LoVo (cell line): ENCODE measurements around the gene NT5C1A.

Experiments used
- DNase-seq: peaks from one replicate; pipeline ENCODE4 v3.0.0-alpha.2; 2016; ENCODE audit warnings: low spot score

NT5C1A gene

DNA sequence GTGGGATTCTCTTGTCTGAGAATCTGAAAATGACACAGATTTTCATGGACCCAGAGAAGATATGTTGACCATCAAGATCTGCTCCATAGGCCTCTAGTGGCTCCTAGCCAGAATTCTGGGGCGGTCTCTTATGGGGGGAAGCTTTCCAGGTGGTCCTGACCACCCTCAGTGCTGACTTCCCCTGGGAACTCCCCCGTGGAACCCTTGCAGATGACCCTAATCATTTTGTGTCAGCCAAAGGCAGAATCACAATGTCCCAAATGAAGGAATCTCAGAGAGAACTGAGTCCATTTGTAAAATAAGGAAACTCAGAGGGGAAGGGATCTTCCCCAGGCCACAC is 36.1 kb downstream of the NT5C1A start:
- no peak for DNase-seq

DNA sequence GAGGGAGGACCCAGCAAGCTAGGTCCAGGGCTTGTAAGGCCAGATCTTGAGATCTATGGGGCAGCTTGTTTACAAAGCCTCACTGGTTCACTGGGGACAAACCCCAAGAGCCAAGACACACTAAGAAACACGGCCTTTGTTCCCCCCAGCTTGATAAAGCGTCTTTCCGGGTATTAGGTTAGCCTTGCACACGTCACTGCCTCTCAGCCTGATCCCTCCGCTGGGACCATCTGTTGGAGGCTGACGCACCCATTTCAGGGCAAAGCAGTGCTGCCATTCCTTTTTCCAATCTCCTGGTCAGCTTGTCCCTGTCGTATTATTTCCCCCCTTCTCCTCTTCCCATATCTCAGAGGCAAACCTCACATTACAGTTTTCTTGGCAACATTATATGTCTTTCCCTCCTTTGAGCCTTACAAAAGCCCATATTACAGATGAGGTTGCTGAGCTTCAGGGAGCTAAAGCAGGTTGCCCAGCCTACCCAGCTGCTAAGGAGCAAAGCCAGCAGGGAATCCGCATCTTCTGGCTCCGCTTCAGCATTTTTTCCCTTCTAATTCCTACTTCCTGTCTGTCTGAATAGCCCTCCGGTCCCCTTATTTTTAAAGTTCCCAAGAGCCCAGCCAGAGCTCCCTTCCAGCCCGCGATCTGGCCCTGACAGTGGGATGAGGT is 36.6 kb downstream of the NT5C1A start:
- no peak for DNase-seq

DNA sequence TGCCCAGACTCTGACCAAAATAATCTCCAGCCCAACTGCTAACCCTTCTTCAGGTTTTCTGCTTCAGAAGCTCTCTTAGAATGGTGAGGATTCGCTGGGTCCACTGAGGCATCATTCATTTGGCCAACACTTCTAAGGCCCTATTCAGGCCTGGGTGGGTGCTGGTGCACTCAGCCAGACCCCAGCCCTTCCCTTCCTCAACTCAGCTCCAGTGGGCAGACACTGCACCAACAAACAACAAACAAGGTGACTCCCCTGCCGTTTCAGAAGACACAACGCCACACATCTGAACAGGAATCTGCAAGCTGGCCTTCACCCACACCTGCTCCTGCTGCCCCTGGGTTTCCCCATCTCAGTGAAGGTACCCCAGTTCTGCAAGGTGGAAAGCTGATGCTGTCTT is 38.5 kb downstream of the NT5C1A start:
- DNase-seq, result no peak

DNA sequence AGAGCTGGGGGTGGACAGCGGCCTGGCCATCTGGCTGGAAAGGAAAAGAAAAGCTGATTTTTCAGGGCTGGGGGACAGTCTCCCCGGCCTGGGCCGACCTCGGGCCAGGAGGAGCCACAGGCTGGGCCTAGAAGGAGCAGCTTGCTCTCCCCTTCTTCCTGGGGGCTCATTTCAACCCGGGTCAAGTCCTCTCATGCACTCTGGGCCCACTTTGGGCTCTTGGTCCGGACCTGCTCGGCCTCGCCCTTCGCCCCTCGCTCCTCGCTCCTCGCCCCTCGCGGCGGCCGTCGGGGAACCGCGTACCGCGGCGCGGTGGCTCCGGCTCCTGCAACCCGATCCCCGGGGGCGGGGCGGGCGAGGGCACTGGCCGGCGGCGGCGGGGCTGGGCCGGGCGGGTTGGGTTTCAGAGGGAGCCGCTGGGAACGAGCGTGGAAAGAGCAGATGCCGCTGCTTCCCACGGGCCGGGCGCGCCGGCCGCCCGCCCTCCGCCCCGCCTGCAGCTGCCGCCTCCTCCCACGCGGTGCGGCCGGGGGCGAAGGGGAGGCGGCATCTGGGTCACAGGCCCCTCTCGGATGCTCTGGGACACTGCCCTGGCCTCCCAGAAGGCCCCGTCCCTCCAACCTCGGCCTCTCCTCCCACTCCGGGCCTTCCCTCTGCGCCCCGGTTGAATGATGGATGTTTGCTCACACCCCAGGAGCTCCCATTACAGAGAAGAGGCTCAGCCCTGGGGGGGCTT is 39.1 kb downstream of the NT5C1A start:
- DNase-seq, result no peak

DNA sequence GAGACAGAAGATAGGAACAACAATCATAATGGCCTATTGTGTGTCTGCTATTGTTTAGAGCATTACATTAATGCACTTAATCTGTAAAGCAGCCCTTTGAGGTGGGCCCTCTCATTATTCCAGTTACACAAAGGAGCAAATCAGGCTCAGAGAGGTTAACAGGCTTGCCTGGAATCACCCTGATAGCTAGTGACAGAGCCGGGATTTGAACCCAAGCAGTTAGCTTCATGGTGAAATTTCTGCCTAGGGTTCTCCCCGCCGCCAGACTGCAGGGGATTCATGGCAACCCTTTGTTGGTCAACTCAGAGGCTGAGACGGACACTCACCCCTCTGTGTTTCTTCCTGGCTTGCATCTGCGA is 39.6 kb downstream of the NT5C1A start:
- DNase-seq, result no peak

DNA sequence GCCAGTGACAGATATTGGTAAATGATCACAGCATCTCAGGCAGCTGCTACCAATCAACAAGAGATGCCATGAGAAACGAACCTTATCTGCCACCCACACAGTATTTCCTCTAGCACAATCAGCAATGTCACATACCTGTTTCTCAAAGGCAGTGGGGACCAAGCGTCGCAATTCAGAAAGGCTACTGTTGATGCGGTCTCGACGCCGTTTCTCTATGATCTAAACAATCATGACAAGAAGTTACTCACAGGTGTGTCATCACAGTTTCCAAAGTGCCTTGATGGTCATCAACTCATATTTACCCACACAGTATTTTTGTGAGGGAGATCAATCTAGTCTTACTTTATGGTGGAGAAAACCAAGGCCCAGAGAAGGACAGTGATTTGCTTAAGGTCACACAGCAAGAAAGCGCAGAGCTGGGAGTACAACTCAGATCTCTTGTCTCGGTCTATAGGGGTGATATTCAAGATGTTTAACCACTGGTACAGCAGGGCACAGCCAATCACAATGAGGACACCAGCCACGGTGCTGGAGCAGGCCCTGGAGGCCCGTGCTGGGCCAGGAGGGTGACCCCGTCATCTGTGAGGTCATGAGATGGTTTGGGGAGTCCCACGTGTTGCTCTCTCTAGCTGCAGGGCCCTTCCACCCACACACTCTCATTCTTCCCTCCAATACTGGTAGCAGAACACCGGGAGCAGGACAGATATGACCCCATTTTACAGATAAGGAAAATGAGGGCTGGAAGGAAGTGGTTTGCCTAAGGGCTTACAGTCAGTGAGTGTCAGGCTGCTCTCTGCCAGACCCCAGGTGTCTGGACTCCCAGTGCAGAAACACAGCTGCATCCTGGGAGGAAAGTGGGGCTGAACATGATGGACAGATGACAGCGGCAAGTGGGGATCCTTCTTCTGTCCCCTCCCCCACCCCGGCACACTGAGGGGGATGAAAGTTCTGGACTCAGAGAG is 40.3 kb downstream of the NT5C1A start:
- DNase-seq, result no peak

DNA sequence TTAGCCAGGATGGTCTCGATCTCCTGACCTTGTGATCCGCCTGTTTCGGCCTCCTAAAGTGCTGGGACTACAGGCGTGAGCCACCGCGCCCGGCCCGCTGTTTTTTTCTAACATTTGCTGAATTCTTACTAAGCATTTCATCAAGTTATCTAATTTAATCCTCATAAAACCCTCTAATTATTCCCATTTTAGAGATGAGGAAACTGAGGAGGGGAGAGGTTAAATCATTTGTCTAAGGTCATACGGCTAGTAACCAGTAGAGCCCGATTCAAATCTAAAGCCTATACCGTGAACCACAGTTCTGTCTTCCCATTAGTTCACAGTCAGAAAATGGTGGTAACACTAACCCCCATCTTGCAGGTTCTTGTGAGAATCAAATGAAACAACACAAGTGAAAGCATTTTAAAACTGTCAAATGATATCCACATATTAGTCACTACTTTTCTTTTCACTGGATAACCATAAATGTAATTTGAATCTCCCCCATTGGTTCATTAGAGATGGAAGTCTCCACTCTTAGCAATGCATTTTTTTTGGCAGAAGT is 43.0 kb downstream of the NT5C1A start:
- DNase-seq, result no peak

DNA sequence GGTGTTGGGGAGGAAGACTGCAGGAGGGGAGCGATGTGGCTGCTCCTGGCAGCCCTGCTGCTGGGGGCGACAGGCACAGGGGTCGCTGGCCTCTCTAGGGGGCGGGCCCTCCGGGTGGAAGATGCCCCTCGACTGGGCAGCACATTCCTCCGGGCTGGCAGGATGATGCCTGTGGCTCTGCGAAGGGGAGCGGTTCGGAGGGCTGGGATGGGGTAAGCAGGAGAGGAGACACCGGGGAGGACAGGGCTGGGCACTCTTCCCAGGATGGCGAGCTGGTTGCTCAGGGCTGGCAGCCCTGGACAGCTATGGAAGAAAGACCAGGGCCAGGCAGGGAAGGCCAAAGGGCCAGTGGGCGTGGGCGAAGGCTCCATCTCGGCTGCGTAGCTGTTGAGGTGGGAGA is 45.3 kb downstream of the NT5C1A start:
- no peak for DNase-seq

DNA sequence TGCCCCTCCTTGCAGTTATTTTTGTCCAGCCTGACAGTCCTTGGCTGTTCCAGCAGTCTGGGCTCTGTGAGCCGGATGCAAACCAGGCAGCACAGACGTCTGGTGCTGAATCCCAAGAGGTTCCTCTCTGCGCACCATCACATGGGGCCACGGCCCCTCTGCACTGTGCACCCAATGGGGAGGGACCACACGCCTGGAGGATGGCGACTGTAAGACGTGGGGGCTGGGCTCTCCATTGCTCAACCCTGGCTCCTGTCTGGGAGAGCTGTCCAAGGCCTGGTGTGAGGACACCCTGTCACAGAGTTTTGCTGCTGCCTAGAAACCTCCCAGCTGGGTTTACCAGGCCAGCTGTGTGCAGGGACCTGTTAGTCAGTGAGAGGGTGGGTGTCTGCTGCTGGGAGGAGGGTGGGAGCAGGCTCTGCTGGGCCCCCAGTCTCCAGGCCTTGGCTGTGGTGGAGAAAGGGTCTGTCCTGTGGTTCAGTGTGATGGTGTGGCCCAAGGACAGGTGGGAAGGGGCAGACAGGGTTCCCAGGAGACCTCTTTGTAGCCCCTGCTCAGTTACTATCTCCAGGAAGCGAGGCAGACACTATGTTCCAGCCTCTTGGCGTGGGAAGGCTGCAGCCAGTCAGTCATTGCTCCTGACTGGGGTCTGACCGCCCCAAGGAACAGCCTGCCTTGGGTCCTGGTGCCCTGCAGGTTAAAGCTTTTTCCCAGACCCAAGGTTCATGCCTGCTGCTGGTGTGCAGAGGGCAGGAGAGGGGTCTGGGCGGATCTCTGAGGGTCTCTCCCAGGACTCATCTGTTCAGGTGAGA is 46.2 kb downstream of the NT5C1A start:
- DNase-seq, result no peak

DNA sequence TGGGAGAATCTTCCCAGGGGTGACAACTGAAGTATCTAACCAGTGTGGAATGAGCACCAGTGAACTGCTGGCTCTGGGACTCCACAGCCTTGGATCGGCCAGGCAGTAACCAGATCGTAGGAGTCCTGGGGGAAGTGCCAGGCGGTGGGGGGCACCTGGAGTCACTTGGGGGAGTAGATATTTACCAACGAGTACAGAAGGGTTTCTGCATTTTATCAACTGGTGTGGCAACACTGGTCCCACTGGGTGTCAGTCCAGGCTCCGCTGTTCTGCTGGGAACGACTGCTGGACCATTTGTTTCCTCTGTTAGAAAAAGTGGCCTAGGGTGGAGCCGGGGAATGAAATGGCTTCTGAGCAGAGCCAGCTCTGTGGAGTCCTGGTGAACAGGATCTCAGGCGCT is 46.9 kb downstream of the NT5C1A start:
- DNase-seq, result no peak

DNA sequence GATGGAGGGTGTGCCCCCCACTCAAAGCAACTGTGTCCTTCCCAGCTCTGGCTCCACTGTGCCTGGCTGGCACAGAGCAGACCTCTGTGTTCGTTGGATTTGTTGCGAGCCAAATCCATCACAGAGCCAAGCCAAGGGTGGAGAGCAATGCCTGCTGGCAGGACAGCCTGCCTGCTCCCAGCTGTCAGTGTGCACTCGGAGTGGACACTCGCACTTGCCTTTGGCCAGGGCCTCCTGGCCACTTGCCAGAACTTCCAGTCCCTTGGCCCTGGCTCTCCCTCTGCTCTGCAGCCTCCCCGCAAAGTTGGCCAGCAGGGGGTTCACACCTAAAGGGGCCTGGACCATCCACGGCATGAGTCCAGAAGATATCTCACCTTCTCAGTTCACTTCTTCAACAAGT is 48.9 kb downstream of the NT5C1A start:
- DNase-seq, result no peak

DNA sequence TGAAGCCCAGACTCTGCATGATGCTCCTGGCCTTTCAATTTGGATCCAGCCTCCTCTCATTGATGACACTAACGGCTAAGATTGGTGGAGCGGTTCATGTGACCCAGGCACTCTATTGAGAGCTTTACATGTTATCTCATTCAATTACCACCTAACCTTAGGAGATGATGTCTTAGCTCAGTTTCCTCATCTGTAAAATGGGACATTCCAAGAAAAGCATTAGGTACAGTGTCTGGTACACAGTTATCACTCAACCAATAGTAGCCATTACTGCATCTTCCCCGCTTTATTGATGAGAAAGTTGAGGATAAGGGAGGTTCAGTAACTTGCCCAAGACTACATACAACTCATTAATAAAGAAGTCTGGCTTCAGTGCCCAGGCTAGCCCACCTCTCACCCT is 49.5 kb downstream of the NT5C1A start:
- DNase-seq, result no peak

DNA sequence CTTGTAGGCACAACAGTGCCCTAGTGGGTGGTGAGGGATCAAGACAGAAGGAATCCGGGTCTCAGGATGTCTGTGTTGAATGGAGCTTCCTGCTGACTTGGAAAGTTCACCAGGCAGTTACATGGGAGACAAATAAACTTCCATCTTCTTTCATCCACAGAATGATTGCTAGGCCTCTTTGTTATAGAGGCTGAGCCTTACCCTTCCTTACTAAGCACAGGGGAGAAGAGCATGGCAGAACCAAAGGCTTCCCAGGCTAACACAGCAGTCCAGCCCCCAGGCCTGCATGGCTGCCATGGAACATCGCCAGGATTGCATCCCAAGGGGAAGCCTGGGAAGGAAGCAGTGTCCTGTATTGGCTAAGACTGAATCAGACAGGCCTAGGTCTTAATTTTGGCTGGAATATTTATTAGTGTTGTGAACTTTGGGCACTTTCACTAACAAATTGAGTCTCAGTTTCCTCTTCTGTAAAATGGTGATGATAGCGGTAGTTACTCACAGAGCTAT is 51.2 kb downstream of the NT5C1A start:
- no peak for DNase-seq

DNA sequence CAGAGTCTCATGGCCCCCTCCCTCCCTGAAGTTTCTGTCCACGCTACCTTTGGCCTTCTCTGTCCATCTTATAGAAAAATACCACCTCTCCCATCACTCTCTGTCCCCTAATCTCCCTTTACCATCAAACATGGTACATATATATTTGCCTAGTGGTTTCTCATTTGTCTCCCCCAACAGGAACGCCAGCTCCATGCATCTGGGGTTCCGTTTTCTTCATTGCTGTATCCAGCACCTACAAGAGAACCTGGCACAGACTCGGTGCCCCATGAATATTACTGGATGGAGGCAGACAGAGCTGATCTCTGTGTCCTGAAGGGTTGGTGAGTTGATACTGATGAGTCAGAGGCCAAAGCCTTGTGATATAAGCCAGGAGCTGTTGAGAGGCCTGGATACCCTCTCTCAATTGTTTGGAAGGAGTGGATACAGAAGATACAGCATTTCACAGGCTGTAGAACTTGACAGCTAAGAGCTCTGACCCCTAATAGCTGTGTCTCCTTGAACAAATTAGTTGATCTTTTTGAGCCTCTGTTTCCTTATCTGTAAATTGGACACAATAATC is 54.3 kb downstream of the NT5C1A start:
- DNase-seq, result no peak

DNA sequence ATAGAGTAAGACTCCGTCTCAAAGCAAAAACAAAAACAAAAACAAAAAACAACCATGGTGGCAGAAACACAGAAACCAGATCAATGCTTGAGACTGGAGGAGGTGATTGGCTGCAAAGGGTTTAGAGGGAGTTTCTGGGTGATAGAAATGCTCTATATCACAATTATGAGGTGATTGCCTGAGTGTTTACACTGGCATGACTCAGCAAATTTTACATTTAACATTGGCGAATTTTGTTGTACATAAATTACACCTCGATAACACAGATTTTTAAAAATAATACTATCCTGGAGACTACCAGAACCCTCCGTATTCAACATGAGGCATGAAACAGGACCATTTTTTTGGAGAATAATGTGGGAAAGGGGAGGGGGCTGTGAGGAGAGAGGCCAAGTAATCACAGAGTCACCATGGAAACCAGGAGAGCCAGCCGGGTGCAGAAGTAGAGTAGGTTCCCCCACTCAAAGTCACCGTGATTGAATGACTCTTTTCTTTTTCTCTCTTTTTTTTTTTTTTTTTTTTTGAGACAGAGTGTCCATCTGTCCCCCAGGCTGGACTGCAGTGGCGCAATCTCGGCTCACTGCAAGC is 56.7 kb downstream of the NT5C1A start:
- no peak for DNase-seq

DNA sequence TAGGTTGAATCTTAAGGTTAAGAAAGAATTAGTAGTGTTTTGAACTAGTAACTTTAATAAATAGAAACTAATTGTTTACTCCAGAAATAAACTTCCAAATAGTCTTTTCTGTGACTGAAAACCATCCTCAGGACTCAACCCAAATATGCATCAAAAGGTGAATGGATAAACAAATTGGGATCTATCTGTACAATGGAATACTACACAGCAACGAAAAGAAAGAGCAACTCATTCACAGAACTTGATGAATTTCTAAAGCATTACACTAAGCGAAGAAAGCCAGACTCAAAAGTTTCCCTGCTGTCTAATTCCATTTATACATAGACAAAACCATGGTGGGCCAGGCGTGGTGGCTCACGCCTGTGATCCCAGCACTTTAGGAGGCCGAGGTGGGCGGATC is 57.4 kb downstream of the NT5C1A start:
- DNase-seq, result no peak

DNA sequence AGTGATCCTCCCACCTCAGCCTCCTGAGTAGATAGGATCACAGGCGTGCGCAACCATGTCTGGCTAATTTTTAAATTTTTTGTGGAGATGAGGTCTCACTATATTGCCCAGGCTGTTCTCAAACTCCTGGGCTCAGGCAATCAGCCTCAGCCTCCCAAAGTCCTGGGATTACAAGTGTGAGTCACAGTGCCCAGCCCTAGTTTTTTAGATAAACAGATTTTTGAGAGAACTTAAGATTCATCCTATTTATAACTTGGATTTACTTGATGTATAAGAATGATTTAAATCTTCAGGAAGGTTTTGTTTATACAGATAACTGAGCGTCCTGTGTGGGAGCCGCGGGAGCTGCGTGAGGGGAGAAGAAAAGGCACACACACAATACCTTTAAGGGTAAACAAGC is 58.7 kb downstream of the NT5C1A start:
- DNase-seq, result no peak

DNA sequence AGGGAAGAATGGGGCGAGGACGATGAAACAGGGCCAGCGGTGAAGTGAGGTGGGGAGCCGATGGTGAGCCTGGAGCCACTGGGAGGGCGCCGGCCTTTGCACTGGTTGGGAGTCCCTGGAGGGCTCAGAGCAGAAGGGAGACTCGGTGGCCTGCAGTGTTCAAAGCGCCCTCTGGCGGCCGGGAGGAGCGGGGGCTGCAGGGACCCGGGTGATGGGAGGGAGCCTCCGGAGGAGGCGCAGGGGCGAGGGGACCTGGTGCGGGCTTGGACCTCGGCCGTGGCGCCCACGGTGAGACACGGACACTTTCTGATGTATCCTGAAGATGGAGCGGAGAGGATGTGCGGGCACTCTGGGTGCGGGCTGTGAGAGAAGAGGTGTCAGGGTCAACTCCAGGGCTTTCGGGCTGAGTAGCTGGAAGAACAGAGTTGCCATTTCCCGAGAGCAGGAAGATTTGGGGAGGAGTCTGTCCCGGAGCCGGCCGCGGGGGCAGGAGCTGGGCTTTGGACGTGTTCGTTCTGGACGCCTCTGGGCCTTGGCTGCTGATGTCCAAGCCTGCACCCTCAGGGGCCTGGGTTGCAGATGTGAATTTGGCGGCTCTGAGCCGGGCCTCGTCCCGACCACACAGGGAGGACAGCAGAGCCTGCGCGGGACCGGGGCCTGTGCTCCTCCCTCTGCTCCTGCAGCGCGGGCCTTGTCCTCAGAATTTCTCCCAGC is 62.1 kb downstream of the NT5C1A start:
- DNase-seq, result no peak
